Skeletal muscle cell (primary cell): ENCODE data around the gene PRR18.

Source experiments
- DNase-seq: peaks from one replicate; pipeline ENCODE4 v3.0.0-alpha.2; 2010; ENCODE audit warnings: low read depth
- H3K4me3 ChIP-seq: 2 replicates; pipeline ENCODE4 v1.5.1; 2011; ENCODE audit warnings: low read depth, mild to moderate bottlenecking, control low read depth, low read length, moderate library complexity

The PRR18 gene

DNA sequence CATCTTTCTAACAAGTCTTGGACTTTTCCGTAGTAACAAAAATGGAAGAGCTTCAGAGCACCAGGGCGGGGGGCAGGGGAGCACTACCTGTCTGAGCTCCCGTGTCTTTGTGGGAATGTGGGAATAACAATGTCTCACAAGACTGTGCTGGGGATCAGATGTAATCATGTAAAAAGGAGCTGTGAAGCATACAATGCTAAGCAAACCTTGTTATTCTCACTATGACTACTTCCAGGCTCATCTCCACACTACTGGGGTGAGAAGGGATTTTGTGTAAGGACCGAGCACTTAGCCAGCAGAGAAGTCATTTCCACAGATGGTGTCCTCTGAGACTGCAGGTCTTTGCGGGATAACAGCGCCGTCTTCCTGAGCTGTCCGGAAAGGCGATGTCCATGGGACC lies 27.1 kb downstream of the PRR18 start:
- H3K4me3 ChIP-seq, result no peak overlapping the region
- DNase-seq, result no peak

- no peak for DNase-seq
- no peak overlapping the region for H3K4me3 ChIP-seq
These were observed 28.9 kb downstream of the PRR18 start for GRCh38 chr6:166279393-166279679.

- DNase-seq, result no peak
- no peak overlapping the region for H3K4me3 ChIP-seq
These were observed 29.4 kb downstream of the PRR18 start for GRCh38 chr6:166278579-166279392.

GRCh38 chr6:166277892-166278578 lies 30.2 kb downstream of the PRR18 start:
- no peak overlapping the region for H3K4me3 ChIP-seq
- DNase-seq, result no peak

DNA sequence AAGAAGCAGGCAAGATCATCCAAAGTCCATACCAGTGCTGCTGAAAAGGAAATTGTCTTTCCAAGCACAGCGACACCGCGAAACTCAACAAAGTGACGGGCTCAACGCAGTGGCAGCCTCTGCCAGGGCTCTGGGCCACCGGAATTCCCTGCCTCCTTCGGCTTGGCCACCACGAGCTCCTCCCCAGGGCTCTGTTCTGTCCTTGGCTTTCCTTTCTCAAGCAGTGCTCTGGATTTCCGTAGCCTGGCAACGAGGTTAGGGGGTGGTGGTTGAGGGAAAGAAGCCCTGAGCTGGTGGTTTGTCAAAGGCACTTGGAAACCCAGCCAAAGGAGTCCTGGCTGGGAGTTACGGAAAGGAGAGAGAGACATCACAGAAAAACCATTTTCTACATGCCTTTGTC lies 31.2 kb downstream of the PRR18 start:
- no peak overlapping the region for H3K4me3 ChIP-seq
- no peak for DNase-seq

- H3K4me3 ChIP-seq, result no peak overlapping the region
- no peak for DNase-seq
These were observed 32.5 kb downstream of the PRR18 start for GRCh38 chr6:166275714-166276166.

GRCh38 chr6:166274739-166275370 lies 33.3 kb downstream of the PRR18 start:
- no peak for DNase-seq
- no peak overlapping the region for H3K4me3 ChIP-seq

DNA sequence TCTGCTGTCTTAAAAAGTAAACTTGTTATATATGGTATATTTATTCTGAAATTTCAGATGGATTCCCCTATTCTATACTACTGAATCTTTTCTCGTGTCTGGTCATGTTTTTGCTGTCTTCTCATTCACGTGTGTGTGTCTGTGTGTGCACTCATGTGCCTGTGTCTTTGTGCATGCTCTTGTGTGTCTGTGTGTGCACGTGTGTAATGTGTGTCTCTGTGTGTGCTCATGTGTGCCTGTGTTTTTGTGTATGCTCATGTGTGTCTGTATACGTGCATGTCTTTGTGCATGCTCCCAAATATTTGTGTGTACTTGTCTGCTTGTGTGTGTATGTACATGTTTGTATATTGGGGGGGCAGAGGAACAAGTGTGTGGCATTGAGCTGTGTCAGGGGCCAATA lies 34.0 kb downstream of the PRR18 start:
- no peak overlapping the region for H3K4me3 ChIP-seq
- no peak for DNase-seq

- no peak for DNase-seq
- no peak overlapping the region for H3K4me3 ChIP-seq
These were observed 36.8 kb downstream of the PRR18 start for GRCh38 chr6:166271376-166271765.

- H3K4me3 ChIP-seq, result no peak overlapping the region
- no peak for DNase-seq
These were observed 37.4 kb downstream of the PRR18 start for GRCh38 chr6:166270706-166271375.

DNA sequence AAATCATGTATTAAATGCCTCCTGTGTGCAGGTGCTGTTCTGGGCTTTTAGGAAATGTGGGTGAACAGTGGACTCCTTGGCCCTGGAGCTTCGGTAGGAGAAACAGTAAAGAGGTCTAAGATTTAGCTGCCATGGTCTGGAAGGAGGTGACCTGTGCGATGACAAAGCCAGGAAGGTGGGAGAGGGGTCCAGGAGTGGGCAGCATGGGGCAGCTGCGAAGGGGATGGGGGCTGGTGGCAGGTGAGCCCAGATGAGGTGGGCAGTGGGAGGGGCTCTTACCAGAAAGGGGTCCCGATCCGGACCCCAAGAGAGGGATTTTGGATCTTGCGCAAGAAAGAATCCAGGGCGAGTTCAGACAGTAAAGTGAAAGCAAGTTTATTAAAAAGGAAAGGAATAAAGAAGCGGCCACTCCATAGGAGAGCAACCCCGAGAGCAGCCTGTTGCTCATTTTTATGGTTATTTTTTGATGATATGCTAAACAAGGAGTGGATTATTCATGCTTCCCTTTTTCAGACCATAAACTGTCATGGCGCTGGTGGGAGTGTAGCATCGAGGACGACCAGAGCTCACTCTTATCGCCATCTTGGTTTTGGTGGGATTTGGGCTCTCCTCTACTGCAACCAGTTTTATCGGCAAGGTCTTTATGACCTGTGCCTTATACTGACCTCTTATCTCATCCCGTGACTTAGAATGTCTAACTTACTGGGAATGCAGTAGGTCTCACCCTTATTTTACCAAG lies 38.7 kb downstream of the PRR18 start:
- H3K4me3 ChIP-seq, result no peak overlapping the region
- DNase-seq, result no peak

GRCh38 chr6:166268431-166268830 lies 39.8 kb downstream of the PRR18 start:
- DNase-seq, result no peak
- H3K4me3 ChIP-seq, result no peak overlapping the region

- H3K4me3 ChIP-seq, result no peak overlapping the region
These were observed 40.7 kb downstream of the PRR18 start for GRCh38 chr6:166267526-166267925.

DNA sequence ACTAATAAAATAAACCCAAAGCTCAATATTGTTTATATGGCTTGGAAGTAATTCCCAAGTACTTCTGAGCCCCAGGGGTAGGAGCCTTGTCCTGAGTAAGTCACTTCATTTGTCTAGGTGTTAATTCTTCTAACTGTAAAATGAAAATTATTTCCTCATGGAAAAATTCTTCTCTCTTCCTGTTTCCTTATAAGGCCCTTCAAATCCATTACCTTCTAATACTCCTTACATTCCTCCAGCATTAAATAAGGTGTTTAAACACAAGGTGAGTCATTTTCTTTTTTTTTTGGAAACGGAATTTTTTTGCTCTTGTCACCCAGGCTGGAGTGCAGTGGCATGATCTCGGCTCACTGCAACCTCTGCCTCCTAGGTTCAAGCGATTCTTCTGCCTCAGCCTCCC lies 41.9 kb downstream of the PRR18 start:
- no peak overlapping the region for H3K4me3 ChIP-seq

More at GRCh38 chr6:166267526-166267925, 40.7 kb downstream of the PRR18 start:
- DNase-seq, result no peak

DNA sequence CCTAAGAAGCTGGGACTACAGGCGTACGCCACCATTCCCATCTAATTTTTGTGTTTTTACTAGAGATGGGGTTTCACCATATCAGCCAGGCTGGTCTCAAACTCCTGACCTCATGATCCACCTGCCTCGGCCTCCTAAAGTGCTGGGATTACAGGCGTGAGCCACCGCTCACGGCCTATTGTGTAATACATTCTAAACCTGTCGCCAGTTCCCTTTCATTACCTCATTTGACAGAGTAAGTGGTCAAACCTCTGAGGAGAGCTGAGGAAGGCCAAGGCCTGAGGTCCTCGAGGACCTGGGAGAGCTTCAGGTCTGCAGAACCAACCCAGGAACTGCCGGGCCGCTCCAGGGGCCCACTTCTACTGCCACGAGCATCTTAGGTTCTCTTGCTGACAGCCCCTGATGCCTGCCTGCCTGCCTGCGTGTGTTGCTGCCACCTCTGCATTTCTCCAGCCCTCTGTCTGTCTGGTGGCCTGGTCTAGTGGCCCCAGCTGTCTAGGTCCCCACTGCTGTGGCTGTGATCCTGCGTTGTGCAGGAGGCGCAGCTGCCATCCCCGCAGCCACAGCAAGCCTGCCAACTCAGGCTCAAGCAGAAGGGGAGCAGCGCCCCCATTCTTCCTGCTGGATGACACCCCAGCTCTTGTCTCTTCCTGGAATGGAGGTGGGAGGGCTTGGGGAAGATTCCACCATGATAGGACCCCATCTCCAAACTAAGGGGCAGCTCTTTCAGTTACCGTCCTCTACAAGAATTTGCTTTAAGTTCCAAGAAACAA lies 45.3 kb downstream of the PRR18 start:
- H3K4me3 ChIP-seq, result no peak overlapping the region
- no peak for DNase-seq

More for the DNA sequence above, 41.9 kb downstream of the PRR18 start:
- DNase-seq, result no peak

DNA sequence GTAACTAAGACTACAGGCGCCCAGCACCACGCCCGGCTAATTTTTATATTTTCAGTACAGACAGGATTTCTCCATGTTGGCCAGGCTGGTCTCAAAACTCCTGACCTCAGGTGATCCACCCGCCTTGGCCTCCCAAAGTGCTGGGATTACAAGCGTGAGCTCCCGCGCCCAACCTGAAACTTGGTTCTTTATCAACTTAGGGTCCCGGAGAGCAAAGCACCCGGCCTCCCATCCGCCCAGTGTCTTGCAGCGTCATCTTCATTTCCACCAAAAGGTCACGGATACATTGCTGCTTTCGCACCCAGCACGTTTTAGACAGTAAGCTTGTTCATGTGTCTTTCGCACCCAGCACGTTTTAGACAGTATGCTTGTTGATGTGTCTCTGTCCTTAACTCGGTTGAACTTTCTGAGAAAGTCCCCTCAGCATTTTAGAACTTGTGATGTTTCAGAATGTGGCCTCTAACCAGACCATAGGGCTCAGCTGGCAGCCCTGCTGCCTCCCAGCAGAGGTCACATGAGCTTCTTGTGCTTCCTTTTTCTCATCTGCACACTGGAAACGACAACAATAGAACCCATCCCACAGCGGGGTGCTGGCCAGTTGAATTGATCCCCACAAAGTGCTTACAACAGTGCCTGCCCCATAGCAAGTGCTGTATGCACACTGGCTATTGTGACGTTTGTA lies 48.8 kb downstream of the PRR18 start:
- no peak for DNase-seq
- H3K4me3 ChIP-seq, result no peak overlapping the region

DNA sequence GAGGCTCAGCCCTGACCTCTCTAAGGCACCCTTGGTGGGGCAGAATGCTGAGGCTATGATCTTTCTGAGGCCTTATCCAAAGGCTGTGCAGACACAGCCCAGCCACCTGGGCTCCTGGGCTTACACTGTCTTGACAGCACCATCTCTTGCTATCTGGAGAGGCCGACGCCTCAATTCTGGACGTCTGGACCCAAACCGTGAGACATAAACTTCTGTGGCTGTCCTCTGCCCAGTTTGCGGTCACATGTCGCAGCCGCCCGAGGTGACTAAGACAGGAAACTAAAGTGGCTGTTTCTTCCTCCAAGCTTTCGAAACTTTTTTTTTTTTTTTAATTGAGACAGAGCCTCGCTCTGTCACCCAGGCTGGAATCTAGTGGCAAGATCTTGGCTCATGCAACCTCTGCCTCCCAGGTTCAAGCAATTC lies 49.3 kb downstream of the PRR18 start:
- no peak overlapping the region for H3K4me3 ChIP-seq
- no peak for DNase-seq

GRCh38 chr6:166257911-166258318 lies 50.3 kb downstream of the PRR18 start:
- no peak for DNase-seq
- H3K4me3 ChIP-seq, result no peak overlapping the region
